Mesendoderm (in vitro differentiated cells): Measurements from ENCODE around the gene PGM2.

Experiments
- DNase-seq: peaks from one replicate; pipeline ENCODE4 v3.0.0; 2013
- H2AK5ac ChIP-seq: 2 replicates; pipeline ENCODE4 v1.6.1; 2013; ENCODE audit warnings: low read length, inconsistent platforms
- H2BK120ac ChIP-seq: 2 replicates; pipeline ENCODE4 v1.6.1; 2013; ENCODE audit warnings: low read depth, mild to moderate bottlenecking, low read length, moderate library complexity, mixed read lengths
- H2BK15ac ChIP-seq: replicated peaks from 2 replicates; pipeline ENCODE4 v1.6.1; 2013; ENCODE audit warnings: low read depth, mild to moderate bottlenecking, moderate library complexity
- H2BK5ac ChIP-seq: 2 replicates; pipeline ENCODE4 v1.6.1; 2013; ENCODE audit warnings: low read length, inconsistent platforms
- H3K18ac ChIP-seq: 2 replicates; pipeline ENCODE4 v1.6.1; 2013; ENCODE audit warnings: mild to moderate bottlenecking, low read length, mixed read lengths
- H3K23ac ChIP-seq: one replicate; pipeline ENCODE4 v1.6.1; 2013; ENCODE audit warnings: low read length
- H3K27ac ChIP-seq: 2 replicates; pipeline ENCODE4 v1.5.1; 2013; ENCODE audit warnings: low read depth, mild to moderate bottlenecking, inconsistent platforms, low read length, moderate library complexity
- H3K27me3 ChIP-seq: 2 replicates; pipeline ENCODE4 v1.6.1; 2013; ENCODE audit warnings: low read length, control low read depth, mild to moderate bottlenecking, inconsistent platforms; ENCODE audit not compliant: insufficient read depth, poor library complexity
- H3K36me3 ChIP-seq: 2 replicates; pipeline ENCODE4 v1.6.1; 2013; ENCODE audit warnings: low read length, inconsistent platforms; ENCODE audit not compliant: control insufficient read depth, insufficient read depth
- H3K4ac ChIP-seq: one replicate; pipeline ENCODE4 v1.6.1; 2013; ENCODE audit warnings: low read depth, mild to moderate bottlenecking, low read length, moderate library complexity
- H3K4me1 ChIP-seq: 2 replicates; pipeline ENCODE4 v1.6.1; 2013; ENCODE audit warnings: low read depth, low read length, inconsistent platforms; ENCODE audit not compliant: control insufficient read depth
- H3K4me2 ChIP-seq: 2 replicates; pipeline ENCODE4 v1.6.1; 2013; ENCODE audit warnings: low read length
- H3K4me3 ChIP-seq: 2 replicates; pipeline ENCODE4 v1.5.1; 2013; ENCODE audit warnings: mild to moderate bottlenecking, low read length
- H3K56ac ChIP-seq: one replicate; pipeline ENCODE4 v1.6.1; 2013; ENCODE audit warnings: low read length
- H3K79me1 ChIP-seq: 2 replicates; pipeline ENCODE4 v1.6.1; 2013; ENCODE audit warnings: low read length, inconsistent platforms
- H3K79me2 ChIP-seq: 2 replicates; pipeline ENCODE4 v1.6.1; 2013; ENCODE audit warnings: mild to moderate bottlenecking, low read length; ENCODE audit not compliant: control insufficient read depth, insufficient read depth
- H3K9ac ChIP-seq: 2 replicates; pipeline ENCODE4 v1.6.1; 2013; ENCODE audit warnings: low read length, inconsistent platforms
- H4K5ac ChIP-seq: one replicate; pipeline ENCODE4 v1.6.1; 2013; ENCODE audit warnings: low read length
- H4K8ac ChIP-seq: one replicate; pipeline ENCODE4 v1.6.1; 2013; ENCODE audit warnings: low read depth, mild to moderate bottlenecking, control low read depth, low read length, moderate library complexity
- WGBS: extraction: QIAGEN DNeasy Blood & Tissue Kit; methylation state at CpG from one replicate; pipeline ENCODE4 v1.1.7; 2013; ENCODE audit warnings: low lambda C conversion rate, missing lambda C conversion rate; ENCODE audit not compliant: insufficient coverage; ENCODE audit errors: extremely low coverage; 5-methylcytosine and 5-hydroxymethylcytosine counted together

Gene PGM2

GRCh38 chr4:37852376-37852775 is 25.9 kb downstream of the PGM2 start:
- WGBS: no CpG with 5 or more reads among the region's 2 CpGs
- DNase-seq: no peak

GRCh38 chr4:37858112-37858511 is 31.6 kb downstream of the PGM2 start:
- Histone ChIP-seq H2BK15ac (no peak overlapping the region), H3K18ac (no peak overlapping the region), H3K4ac (no peak overlapping the region), H3K36me3 (no peaks in the 10 kb centered on the region), H3K27me3 (no peaks in the 10 kb centered on the region), H3K27ac (no peak overlapping the region), H4K5ac (no peak overlapping the region), H3K9ac (no peak overlapping the region), H2AK5ac (no peak overlapping the region), H3K56ac (no peak overlapping the region), H2BK120ac (no peak overlapping the region), H3K4me2 (no peak overlapping the region), H2BK5ac (no peak overlapping the region), H4K8ac (no peak overlapping the region), H3K79me2 (no peaks in the 10 kb centered on the region), H3K23ac (no peak overlapping the region), H3K4me3 (no peak overlapping the region), H3K79me1 (no peaks in the 10 kb centered on the region), H3K4me1 (no peaks in the 10 kb centered on the region)
- WGBS: no CpG with 5 or more reads among the region's 4 CpGs
- DNase-seq: no peak

More at GRCh38 chr4:37852376-37852775, 25.9 kb downstream of the PGM2 start:
- Histone ChIP-seq H3K18ac (no peak overlapping the region), H3K23ac (no peak overlapping the region), H3K27me3 (no peaks in the 10 kb centered on the region), H2BK5ac (no peak overlapping the region), H3K27ac (no peak overlapping the region), H3K79me1 (no peaks in the 10 kb centered on the region), H4K8ac (no peak overlapping the region), H4K5ac (no peak overlapping the region), H3K36me3 (no peaks in the 10 kb centered on the region), H2BK120ac (no peak overlapping the region), H3K4ac (no peak overlapping the region), H3K9ac (no peak overlapping the region), H3K4me1 (no peaks in the 10 kb centered on the region), H2BK15ac (no peak overlapping the region), H3K4me3 (no peak overlapping the region), H3K79me2 (no peaks in the 10 kb centered on the region), H3K56ac (no peak overlapping the region), H3K4me2 (no peak overlapping the region), H2AK5ac (no peak overlapping the region)

GRCh38 chr4:37858872-37859271 is 32.4 kb downstream of the PGM2 start:
- Histone ChIP-seq H4K8ac (no peak overlapping the region), H3K56ac (no peak overlapping the region), H2BK5ac (no peak overlapping the region), H4K5ac (no peak overlapping the region), H2AK5ac (no peak overlapping the region), H3K9ac (no peak overlapping the region), H2BK120ac (no peak overlapping the region), H3K36me3 (no peaks in the 10 kb centered on the region), H3K4me2 (no peak overlapping the region), H3K23ac (no peak overlapping the region), H3K4me3 (no peak overlapping the region), H3K18ac (no peak overlapping the region), H3K79me2 (no peaks in the 10 kb centered on the region), H3K27ac (no peak overlapping the region), H3K4me1 (no peaks in the 10 kb centered on the region), H2BK15ac (no peak overlapping the region), H3K79me1 (no peaks in the 10 kb centered on the region), H3K27me3 (no peaks in the 10 kb centered on the region), H3K4ac (no peak overlapping the region)
- no peak for DNase-seq

GRCh38 chr4:37860266-37860665 is 33.8 kb downstream of the PGM2 start:
- no peak overlapping the region for H3K18ac ChIP-seq
- no peak for DNase-seq
- no peak overlapping the region for H2AK5ac ChIP-seq
- H3K4me2 ChIP-seq: no peak overlapping the region
- H3K9ac ChIP-seq: no peak overlapping the region
- H4K8ac ChIP-seq: no peak overlapping the region
- H3K4me3 ChIP-seq: no peak overlapping the region
- H3K36me3 ChIP-seq: no peaks in the 10 kb centered on the region
- no peak overlapping the region for H2BK120ac ChIP-seq
- no peak overlapping the region for H3K4ac ChIP-seq
- H3K27me3 ChIP-seq: no peaks in the 10 kb centered on the region
- no peak overlapping the region for H3K27ac ChIP-seq
- no peaks in the 10 kb centered on the region for H3K79me2 ChIP-seq
- H3K4me1 ChIP-seq: no peaks in the 10 kb centered on the region
- H2BK5ac ChIP-seq: no peak overlapping the region
- H3K56ac ChIP-seq: no peak overlapping the region
- H3K79me1 ChIP-seq: no peaks in the 10 kb centered on the region
- no peak overlapping the region for H3K23ac ChIP-seq
- WGBS: no CpG with 5 or more reads among the region's 1 CpG
- H4K5ac ChIP-seq: no peak overlapping the region
- H2BK15ac ChIP-seq: no peak overlapping the region

- H3K79me1 ChIP-seq: no peaks in the 10 kb centered on the region
- H3K27me3 ChIP-seq: no peaks in the 10 kb centered on the region
- no peak for DNase-seq
- no peaks in the 10 kb centered on the region for H3K36me3 ChIP-seq
- no peak overlapping the region for H4K5ac ChIP-seq
- no peak overlapping the region for H3K4me2 ChIP-seq
- no peak overlapping the region for H3K56ac ChIP-seq
- no peak overlapping the region for H3K4ac ChIP-seq
- no peak overlapping the region for H3K9ac ChIP-seq
- no peak overlapping the region for H3K23ac ChIP-seq
- no peaks in the 10 kb centered on the region for H3K4me1 ChIP-seq
- H3K18ac ChIP-seq: no peak overlapping the region
- no peak overlapping the region for H2AK5ac ChIP-seq
- no peaks in the 10 kb centered on the region for H3K79me2 ChIP-seq
- no peak overlapping the region for H2BK15ac ChIP-seq
- no peak overlapping the region for H3K4me3 ChIP-seq
- no peak overlapping the region for H3K27ac ChIP-seq
- no CpG with 5 or more reads among the region's 4 CpGs for WGBS
- no peak overlapping the region for H4K8ac ChIP-seq
- no peak overlapping the region for H2BK120ac ChIP-seq
- H2BK5ac ChIP-seq: no peak overlapping the region
Measured at GRCh38 chr4:37862961-37863360, 36.5 kb downstream of the PGM2 start.

GRCh38 chr4:37864786-37865185 is 38.3 kb downstream of the PGM2 start:
- no peaks in the 10 kb centered on the region for H3K4me1 ChIP-seq
- WGBS: no CpG with 5 or more reads among the region's 4 CpGs
- no peaks in the 10 kb centered on the region for H3K79me2 ChIP-seq
- H2BK120ac ChIP-seq: no peak overlapping the region
- no peak overlapping the region for H3K56ac ChIP-seq
- H3K36me3 ChIP-seq: no peaks in the 10 kb centered on the region
- no peak overlapping the region for H4K5ac ChIP-seq
- no peaks in the 10 kb centered on the region for H3K27me3 ChIP-seq
- H2AK5ac ChIP-seq: no peak overlapping the region
- no peak overlapping the region for H3K23ac ChIP-seq
- no peak overlapping the region for H3K4ac ChIP-seq
- H3K9ac ChIP-seq: no peak overlapping the region
- H3K18ac ChIP-seq: no peak overlapping the region
- H3K4me3 ChIP-seq: no peak overlapping the region
- H2BK15ac ChIP-seq: no peak overlapping the region
- no peak overlapping the region for H2BK5ac ChIP-seq
- H3K4me2 ChIP-seq: no peak overlapping the region
- no peak overlapping the region for H4K8ac ChIP-seq
- no peak overlapping the region for H3K27ac ChIP-seq
- H3K79me1 ChIP-seq: no peaks in the 10 kb centered on the region
- no peak for DNase-seq
